ENCODE measurements around the gene PARD3B. TPM values are rescaled to one million over a fixed set of nuclear protein-coding genes. Genes with fewer than 3 reads are reported as not detected.
"Not testable (repeated sequence)": the region's sequence is repeated elsewhere in the genome, so short reads cannot be mapped to it uniquely, and the experiment has no call there.

Gene PARD3B
- total RNA-seq, 1 donor from 2014 or later: 29.4 TPM

DNA sequence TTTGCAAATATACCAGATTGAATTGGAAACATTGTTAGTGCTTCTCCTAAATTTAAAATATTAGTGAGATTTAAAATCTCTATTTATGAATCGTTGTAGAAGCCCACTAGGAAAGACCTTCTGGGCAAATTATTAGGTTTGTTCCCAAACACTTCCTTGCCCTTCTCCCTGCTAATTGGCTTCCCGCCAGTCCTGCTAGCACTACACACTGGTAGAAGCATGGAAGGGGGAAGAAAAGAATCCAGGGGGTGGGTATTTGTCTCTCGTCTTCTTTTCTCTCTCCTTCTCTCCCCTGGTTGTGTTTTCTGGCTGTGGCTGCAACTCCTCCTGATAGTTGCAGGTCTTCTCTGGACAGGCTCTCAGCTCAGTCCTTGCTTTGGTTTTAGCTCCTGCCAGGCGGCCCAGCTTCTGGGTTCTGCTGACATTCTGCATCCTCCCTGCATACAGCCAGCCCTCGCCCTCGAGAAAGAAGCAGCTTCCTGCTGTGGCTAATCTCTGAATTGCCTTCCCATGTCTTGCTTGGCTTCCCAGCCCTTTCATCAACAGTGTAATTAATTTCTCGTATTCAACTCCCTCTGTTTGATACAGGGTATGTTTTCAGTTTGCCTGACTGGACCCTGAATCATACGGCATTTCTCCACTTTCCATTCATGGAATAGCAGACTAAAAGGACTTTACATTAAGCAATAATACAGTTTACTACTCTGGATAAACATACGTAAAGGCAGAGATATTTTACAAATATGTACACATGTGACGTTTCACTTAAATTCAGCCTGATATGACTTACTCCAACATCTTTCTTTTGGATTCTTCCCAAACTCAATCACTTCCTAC is 6.9 kb upstream of the PARD3B start:
- DNase-seq (ENCODE audit: low spot score): no peak

- no peak for DNase-seq (ENCODE audit: low spot score)
Measured at GRCh38 chr2:204539019-204539385, 6.3 kb upstream of the PARD3B start.

- DNase-seq (ENCODE audit: low spot score): no peak
Measured at GRCh38 chr2:204541637-204542036, 3.6 kb upstream of the PARD3B start.

DNA sequence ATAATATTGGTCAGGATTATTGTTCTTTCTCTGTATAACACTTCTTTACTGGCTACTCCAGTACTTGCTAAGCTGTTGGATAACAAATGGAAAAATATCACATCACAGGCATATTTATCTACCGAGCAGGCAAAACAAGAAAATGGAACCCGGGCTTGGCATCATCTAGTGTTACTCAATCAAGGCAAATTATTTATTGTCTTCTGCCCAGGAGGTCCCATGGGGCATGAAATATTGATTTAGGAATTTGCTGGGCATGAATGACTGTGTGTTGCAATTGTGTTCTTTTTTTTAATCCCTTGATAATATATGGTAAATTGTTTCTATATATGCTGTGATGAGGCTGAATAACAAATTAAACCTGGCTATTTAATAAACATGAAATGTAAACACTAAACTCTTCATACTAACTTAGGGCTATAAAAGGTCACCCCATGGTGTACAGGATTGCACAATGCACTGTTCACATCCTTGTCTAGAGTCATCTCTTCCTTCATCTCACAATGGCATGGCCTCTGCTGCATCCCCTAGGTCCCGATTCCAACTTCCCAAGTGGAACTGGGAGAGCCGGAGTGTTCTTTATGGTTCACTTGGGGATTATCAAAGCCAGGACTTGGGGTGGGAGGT is 2.2 kb upstream of the PARD3B start:
- no peak for DNase-seq (ENCODE audit: low spot score)

DNA sequence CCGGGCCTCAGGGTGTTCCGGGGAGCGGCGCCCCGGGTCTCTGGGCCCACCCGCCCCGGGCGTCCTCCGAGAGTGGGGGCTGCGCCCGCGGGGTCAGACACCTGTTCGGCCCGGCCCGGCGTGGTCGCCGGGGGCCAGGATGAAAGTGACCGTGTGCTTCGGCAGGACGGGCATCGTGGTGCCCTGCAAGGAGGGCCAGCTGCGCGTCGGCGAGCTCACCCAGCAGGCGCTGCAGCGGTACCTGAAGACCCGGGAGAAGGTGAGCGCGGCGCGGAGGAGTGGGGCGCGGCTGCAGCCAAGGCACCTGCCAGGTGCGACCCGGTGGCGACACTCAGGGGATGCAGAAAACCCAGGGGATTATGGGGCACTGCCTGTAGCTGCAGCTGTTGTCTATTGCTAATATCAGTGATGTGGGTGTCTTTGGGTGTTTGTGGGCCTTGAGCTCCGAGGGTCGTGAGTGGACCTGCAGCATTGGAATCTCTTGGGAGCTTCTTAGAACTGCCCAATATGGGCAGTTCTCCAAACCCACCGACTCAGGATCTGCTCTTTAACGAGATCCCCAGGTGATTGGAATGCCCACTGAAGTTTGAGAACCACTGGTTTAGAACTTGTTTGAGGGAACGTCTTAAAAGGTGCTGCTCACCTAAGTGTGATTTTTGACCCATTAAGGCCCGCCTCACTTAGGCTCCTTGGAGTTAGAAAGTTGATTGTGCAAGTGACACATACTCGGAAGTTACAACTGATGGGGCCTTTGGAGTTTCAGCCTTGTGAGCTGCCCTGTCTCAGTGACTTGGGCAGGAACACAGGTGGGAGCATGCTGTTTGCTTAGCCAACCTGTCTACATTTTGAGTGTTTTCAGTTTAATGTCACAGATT is 823 bp downstream of the PARD3B start:
- no peak for DNase-seq (ENCODE audit: low spot score)

GRCh38 chr2:204550751-204551511 is 5.7 kb downstream of the PARD3B start:
- DNase-seq (ENCODE audit: low spot score): no peak

DNA sequence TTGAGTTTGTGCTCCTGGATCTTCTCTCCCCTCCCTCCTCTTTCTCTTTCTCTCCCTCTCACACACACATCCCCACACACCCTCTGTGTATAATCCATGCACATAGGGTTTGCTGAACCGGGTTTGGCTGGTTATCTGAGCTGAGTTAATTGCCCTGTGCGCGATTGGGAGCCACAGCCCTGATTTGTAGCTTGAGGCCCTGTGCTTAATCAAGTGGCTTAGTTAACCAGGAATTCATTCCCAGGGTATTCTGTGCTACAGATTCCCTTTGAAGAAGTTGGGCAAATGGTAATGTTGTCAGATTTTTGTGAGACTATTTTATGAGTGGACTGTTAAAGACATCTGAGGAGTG is 6.2 kb downstream of the PARD3B start:
- DNase-seq (ENCODE audit: low spot score): no peak

GRCh38 chr2:204557604-204558003 is 12.3 kb downstream of the PARD3B start:
- no peak for DNase-seq (ENCODE audit: low spot score)

GRCh38 chr2:204559358-204559757 is 14.1 kb downstream of the PARD3B start:
- not testable (repeated sequence) for DNase-seq (ENCODE audit: low spot score)

DNA sequence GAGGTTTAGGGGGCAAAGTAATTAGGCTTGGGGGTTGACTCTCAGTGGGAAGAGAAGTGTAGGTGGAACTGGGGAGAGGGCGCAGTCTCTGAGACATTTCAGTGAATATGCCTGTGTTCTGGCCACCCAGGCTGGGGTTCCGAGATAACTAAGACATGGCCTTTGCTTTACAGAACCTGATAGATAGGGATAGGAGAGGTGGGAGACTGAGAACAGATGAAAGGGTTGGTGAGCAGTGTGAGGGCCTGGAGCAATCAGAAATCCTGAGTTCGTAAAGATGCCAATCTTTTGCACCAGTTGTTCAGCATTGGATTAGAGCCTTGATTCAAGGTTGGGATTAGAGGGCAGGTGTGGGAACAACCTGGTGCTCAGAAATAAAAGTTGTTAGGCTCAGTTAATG is 15.6 kb downstream of the PARD3B start:
- no peak for DNase-seq (ENCODE audit: low spot score)

DNA sequence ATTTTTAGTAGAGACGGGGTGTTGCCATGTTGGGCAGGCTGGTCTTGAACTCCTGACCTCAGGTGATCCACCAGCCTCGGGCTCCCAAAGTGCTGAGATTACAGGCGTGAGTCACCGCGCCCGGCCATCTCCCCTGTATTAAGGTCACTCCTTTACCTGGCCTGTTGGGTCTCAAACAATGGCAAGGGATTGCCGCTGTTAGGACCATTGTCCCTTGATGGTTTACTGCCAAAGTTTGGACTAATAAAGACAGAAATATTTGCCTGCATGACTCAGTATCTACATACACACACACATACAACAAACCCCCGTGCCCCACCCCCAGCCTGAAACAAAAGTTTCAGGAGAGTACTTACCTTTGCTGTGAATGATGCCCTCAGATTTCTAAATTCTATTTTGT is 16.5 kb downstream of the PARD3B start:
- DNase-seq (ENCODE audit: low spot score): no peak

- DNase-seq (ENCODE audit: low spot score): no peak
Measured at GRCh38 chr2:204566439-204566838, 21.2 kb downstream of the PARD3B start.

- no peak for DNase-seq (ENCODE audit: low spot score)
Measured at GRCh38 chr2:204570421-204570820, 25.1 kb downstream of the PARD3B start.

- no peak for DNase-seq (ENCODE audit: low spot score)
Measured at GRCh38 chr2:204571041-204571440, 25.8 kb downstream of the PARD3B start.

GRCh38 chr2:204571911-204572310 is 26.6 kb downstream of the PARD3B start:
- no peak for DNase-seq (ENCODE audit: low spot score)

- DNase-seq (ENCODE audit: low spot score): no peak
Measured at GRCh38 chr2:204573221-204573620, 27.9 kb downstream of the PARD3B start.

DNA sequence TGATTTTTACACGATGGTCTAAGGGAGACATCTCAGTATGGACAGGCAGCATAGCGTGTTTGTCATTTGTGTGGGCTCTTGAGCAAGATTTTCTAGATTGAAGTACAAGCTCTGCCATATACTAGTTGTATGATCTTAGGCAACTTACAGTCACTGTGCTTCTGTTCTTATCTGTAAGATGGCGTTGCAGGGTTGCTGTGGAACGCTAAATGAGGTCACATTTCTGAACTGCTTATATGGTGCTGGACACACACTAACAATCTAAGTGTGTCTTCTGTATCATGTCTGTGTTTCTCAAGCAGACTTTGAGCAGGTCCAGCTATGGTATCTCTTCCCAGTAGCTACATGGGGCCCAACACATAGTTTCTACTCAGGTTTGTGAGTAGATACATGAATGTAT is 29.2 kb downstream of the PARD3B start:
- DNase-seq (ENCODE audit: low spot score): no peak

DNA sequence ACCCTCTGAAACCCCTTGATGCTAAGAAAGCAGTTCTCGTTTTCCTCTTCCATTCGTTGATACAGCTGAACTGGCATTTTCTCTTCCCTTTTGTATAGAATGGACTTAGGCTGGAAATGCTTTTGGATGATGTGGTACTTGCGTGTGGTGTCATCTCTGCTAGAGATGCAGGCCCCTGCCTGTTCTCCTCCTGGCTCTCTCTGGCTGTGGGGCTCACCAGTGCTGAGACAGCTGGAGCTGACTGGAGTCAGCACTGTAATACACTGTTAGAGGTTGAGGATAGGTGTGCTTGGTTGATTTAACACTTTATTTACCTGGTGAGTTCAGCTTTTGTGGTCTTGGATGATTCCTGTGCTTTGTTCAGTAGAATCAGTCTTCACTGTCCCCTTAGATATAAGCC is 30.2 kb downstream of the PARD3B start:
- DNase-seq (ENCODE audit: low spot score): no peak

- DNase-seq (ENCODE audit: low spot score): no peak
Measured at GRCh38 chr2:204576362-204576979, 31.2 kb downstream of the PARD3B start.

- no peak for DNase-seq (ENCODE audit: low spot score)
Measured at GRCh38 chr2:204578928-204579598, 33.8 kb downstream of the PARD3B start.
